K562 (cell line): Measurements from ENCODE around the gene ATCAY. TPM values are rescaled to one million over a fixed set of nuclear protein-coding genes. Genes with fewer than 3 reads are reported as not detected.

ENCODE experiments used
- ARID4B ChIP-seq: sonication (generic); formaldehyde crosslinking; IDR thresholded peaks from 2 replicates; pipeline ENCODE4 v1.8.0; 2022; ENCODE audit warnings: mild to moderate bottlenecking, missing genetic modification reagents
- CBFA2T2 ChIP-seq: fragments of 450-650 bp; conservative IDR thresholded peaks from 2 replicates; pipeline ENCODE4 v1.6.1; 2017; ENCODE audit warnings: mild to moderate bottlenecking
- CBFA2T3 ChIP-seq: fragments of 450-650 bp; IDR thresholded peaks from 2 replicates; pipeline ENCODE4 v1.6.1; 2017
- E2F4 ChIP-seq: sonication (generic); formaldehyde crosslinking; IDR thresholded peaks from 2 replicates; pipeline ENCODE4 v1.8.0; 2022; ENCODE audit warnings: mild to moderate bottlenecking, low read depth, missing genetic modification reagents
- POLR2AphosphoS5 ChIP-seq: IDR thresholded peaks from 2 replicates; pipeline ENCODE4 v1.6.1; 2011; ENCODE audit warnings: mild to moderate bottlenecking, low read depth, low read length, moderate library complexity; ENCODE audit not compliant: control insufficient read depth, insufficient read depth
- POLR2G ChIP-seq: fragments of 200-400 bp; formaldehyde crosslinking; IDR thresholded peaks from 2 replicates; pipeline ENCODE4 v1.6.1; 2017; ENCODE audit warnings: low read depth, mild to moderate bottlenecking, antibody characterized with exemption, low read length, moderate library complexity
- RBFOX2 ChIP-seq: fragments of 200-400 bp; formaldehyde crosslinking; IDR thresholded peaks from 2 replicates; pipeline ENCODE4 v1.6.1; 2017; ENCODE audit warnings: low read depth, mild to moderate bottlenecking, low read length, moderate library complexity
- SIN3A ChIP-seq, 2 experiments: fragments of 150-350 bp in 1 of 2; IDR thresholded peaks; 2 replicates each; pipeline ENCODE4 v1.6.1; 2011 to 2016; ENCODE audit warnings: borderline replicate concordance in 2 of 2, low read depth in 2 of 2, low read length in 2 of 2, mild to moderate bottlenecking in 2 of 2, moderate library complexity in 2 of 2; ENCODE audit not compliant: control insufficient read depth in 1 of 2
- SIN3B ChIP-seq: fragments of 450-650 bp; IDR thresholded peaks from 2 replicates; pipeline ENCODE4 v1.6.1; 2017; ENCODE audit warnings: low read depth, mild to moderate bottlenecking, moderate library complexity
- SIRT6 ChIP-seq: IDR thresholded peaks from one replicate; pipeline ENCODE4 v1.6.1; 2012; ENCODE audit warnings: low read depth, mild to moderate bottlenecking, control low read depth, inconsistent platforms, low read length, moderate library complexity
- SMAD2 ChIP-seq: fragments of 150-350 bp; IDR thresholded peaks from 2 replicates; pipeline ENCODE4 v1.6.1; 2014; ENCODE audit warnings: low read depth, mild to moderate bottlenecking, low read length
- SMC3 ChIP-seq: conservative IDR thresholded peaks from 2 replicates; pipeline ENCODE4 v1.6.1; 2011; ENCODE audit warnings: low read depth, low read length, improper control_type of control experiment; ENCODE audit not compliant: insufficient read depth
- ZNF354B ChIP-seq: fragments of 250-450 bp; sonication (Bioruptor Pico); IDR thresholded peaks from 2 replicates; pipeline ENCODE4 v1.4.0; 2020
- ZNF57 ChIP-seq: fragments of 450-650 bp; formaldehyde crosslinking; IDR thresholded peaks from 2 replicates; pipeline ENCODE4 v1.4.0; 2020; ENCODE audit warnings: mild to moderate bottlenecking, moderate library complexity
- polyA plus RNA-seq, 8 experiments: library from polyadenylated mRNA; depleted of rRNA in 4 of 8; stranded (reverse) in 5 of 8; unstranded in 3 of 8; fragments of >200 nt; fragmentation: Nextera tagmentation in 2 of 8; fragmentation: Illumina TruSeq in 1 of 8; extraction: Ambion mirVana in 2 of 8; extraction: Trizol in 1 of 8; gene quantifications; 2 replicates each; pipeline versions ENCODE4 v1.2.1 to v1.2.3, GENCODE V29; 2011 to 2014; ENCODE audit warnings: inconsistent platforms in 1 of 8, missing spikeins in 1 of 8
- total RNA-seq, 7 experiments: library from RNA; depleted of rRNA in 6 of 7; stranded (reverse); fragments of >200 nt in 6 of 7; fragmentation: Illumina TruSeq in 2 of 7; extraction: Trizol in 2 of 7; gene quantifications; 2 replicates each; pipeline versions ENCODE4 v1.2.1 to v1.2.3, GENCODE V29; 2011 to 2021; ENCODE audit warnings: low replicate concordance in 1 of 7
- TF ChIP-seq, protein P1 (sequence below): sonication (generic); formaldehyde crosslinking; IDR thresholded peaks from 2 replicates; pipeline ENCODE4 v1.8.1; 2023; ENCODE audit warnings: mild to moderate bottlenecking, missing genetic modification reagents
- TF ChIP-seq, protein P2 (sequence below): fragments of 250-450 bp; sonication (Bioruptor Pico); IDR thresholded peaks from 2 replicates; pipeline ENCODE4 v1.9.0; 2021; ENCODE audit warnings: mild to moderate bottlenecking, inconsistent platforms

ATCAY gene
- total and polyA plus RNA-seq, 9 of the 15 experiments (the other 6 are each of a cell fraction or from before 2014, with no cell fraction given): not detected

DNA sequence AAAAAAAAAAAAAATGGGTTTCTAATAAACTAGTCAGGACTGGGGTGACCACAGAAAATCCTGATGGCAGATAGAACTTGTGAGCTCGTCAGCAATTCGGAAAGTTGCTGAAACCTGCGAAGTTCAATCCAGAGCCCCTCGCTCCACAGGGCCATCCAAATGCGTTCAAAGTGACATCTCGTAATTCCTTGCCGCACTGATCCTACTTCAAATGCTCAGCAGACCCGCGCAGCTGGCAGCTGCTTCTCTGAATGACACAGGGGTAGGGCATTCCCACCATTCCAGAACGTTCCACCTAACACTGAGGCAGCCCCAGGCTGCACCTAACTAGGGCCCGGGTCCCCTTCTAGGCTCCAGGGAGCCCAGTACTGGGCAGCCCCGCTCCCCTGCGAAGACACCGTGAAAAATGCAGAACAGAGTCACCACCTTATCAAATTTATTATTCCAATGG is 95.2 kb downstream of the ATCAY start (continued):
- no peak for TF ChIP-seq ARID4B (CRISPR knock-in tag)
- TF ChIP-seq CBFA2T2: no peak
- peak; percentile 84 for TF ChIP-seq POLR2AphosphoS5
- TF ChIP-seq, protein P1, sequence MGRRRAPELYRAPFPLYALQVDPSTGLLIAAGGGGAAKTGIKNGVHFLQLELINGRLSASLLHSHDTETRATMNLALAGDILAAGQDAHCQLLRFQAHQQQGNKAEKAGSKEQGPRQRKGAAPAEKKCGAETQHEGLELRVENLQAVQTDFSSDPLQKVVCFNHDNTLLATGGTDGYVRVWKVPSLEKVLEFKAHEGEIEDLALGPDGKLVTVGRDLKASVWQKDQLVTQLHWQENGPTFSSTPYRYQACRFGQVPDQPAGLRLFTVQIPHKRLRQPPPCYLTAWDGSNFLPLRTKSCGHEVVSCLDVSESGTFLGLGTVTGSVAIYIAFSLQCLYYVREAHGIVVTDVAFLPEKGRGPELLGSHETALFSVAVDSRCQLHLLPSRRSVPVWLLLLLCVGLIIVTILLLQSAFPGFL (CRISPR knock-in tag): 0 out of 2 replicates have a peak, but pooled peaks have one; percentile 37
- TF ChIP-seq SIN3A (IDR thresholded peaks at IDR 0.05; ENCODE audit: borderline replicate concordance in 2 of 2, control insufficient read depth in 1 of 2, low read depth in 2 of 2, low read length in 2 of 2): 0 out of 4 replicates have a peak, but pooled peaks of 1 of the 2 experiments have one; percentile 67
- TF ChIP-seq SIN3B: no peak
- peak; percentile 77 for TF ChIP-seq SIRT6
- TF ChIP-seq CBFA2T3: no peak
- no peak for TF ChIP-seq POLR2G
- peak; percentile 20; the same call in 1 of the 2 replicates for TF ChIP-seq RBFOX2
- TF ChIP-seq ZNF354B (CRISPR knock-in tag): no peak
- TF ChIP-seq, protein P2, sequence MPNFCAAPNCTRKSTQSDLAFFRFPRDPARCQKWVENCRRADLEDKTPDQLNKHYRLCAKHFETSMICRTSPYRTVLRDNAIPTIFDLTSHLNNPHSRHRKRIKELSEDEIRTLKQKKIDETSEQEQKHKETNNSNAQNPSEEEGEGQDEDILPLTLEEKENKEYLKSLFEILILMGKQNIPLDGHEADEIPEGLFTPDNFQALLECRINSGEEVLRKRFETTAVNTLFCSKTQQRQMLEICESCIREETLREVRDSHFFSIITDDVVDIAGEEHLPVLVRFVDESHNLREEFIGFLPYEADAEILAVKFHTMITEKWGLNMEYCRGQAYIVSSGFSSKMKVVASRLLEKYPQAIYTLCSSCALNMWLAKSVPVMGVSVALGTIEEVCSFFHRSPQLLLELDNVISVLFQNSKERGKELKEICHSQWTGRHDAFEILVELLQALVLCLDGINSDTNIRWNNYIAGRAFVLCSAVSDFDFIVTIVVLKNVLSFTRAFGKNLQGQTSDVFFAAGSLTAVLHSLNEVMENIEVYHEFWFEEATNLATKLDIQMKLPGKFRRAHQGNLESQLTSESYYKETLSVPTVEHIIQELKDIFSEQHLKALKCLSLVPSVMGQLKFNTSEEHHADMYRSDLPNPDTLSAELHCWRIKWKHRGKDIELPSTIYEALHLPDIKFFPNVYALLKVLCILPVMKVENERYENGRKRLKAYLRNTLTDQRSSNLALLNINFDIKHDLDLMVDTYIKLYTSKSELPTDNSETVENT (CRISPR knock-in tag): no peak; the same call in 1 of the 2 replicates
- no peak for TF ChIP-seq ZNF57 (CRISPR knock-in tag)
- no peak for TF ChIP-seq SMC3
- no peak for TF ChIP-seq SMAD2
- TF ChIP-seq E2F4 (CRISPR knock-in tag): no peak
